Measurements from ENCODE around the gene PRELID1.

GRCh38 chr5:177314376-177315342, 11.1 kb downstream of the PRELID1 start:
- TF ChIP-seq CTCF (IDR thresholded peaks at IDR 0.05 in 8 of 11, conservative IDR thresholded peaks at IDR 0.05 in 3 of 11) (no peak), POLR2A (IDR thresholded peaks at IDR 0.05) (no peak), POLR2AphosphoS5 (IDR thresholded peaks at IDR 0.05) (peak in 2 of 3 donors; percentile 5 to 19)
